GM13976 (cell line): Measurements from ENCODE around the gene FAXDC2.

Source experiments
- DNase-seq: peaks from one replicate; pipeline ENCODE4 v3.0.0; 2012; ENCODE audit warnings: low spot score
- CTCF ChIP-seq: IDR thresholded peaks from 2 replicates; pipeline ENCODE4 v1.5.1; 2012; ENCODE audit warnings: borderline replicate concordance, mild to moderate bottlenecking; ENCODE audit not compliant: insufficient read depth; ENCODE audit errors: extremely low read depth, missing control alignments, control extremely low read depth
- in situ Hi-C: fragments of 300-500 bp; cut with MboI; formaldehyde crosslinking; loops from one replicate; pipeline ENCODE4 v1.12.0; 2022; ENCODE audit warnings: low sequenced_read_pairs, mixed read lengths, inconsistent platforms; ENCODE audit not compliant: unreplicated experiment

FAXDC2 gene

GRCh38 chr5:154858972-154859871, 8.8 kb upstream of the FAXDC2 start:
- in situ Hi-C loops = no loop called here
- TF ChIP-seq CTCF = no peak
- DNase-seq = no peak

- TF ChIP-seq CTCF = no peak
- DNase-seq = peak; percentile 92
- in situ Hi-C loops = no loop called here
Measured at GRCh38 chr5:154858297-154858971, 8.0 kb upstream of the FAXDC2 start, which contains the start of gene CNOT8. Gene CNOT8 (plus strand): TSS chr5:154858627. CDS start chr5:154863279, 4,652 bp downstream.

GRCh38 chr5:154857530-154858296, 7.3 kb upstream of the FAXDC2 start:
- in situ Hi-C loops = no loop called here
- DNase-seq = peak; percentile 90
- no peak for TF ChIP-seq CTCF

GRCh38 chr5:154851351-154851750, 948 bp upstream of the FAXDC2 start:
- in situ Hi-C loops = no loop called here

GRCh38 chr5:154849791-154850201, 607 bp downstream of the FAXDC2 start:
- DNase-seq = no peak
- TF ChIP-seq CTCF = no peak
- in situ Hi-C loops = no loop called here

More at GRCh38 chr5:154851351-154851750, 948 bp upstream of the FAXDC2 start:
- TF ChIP-seq CTCF = no peak
- no peak for DNase-seq

- DNase-seq = no peak
- TF ChIP-seq CTCF = no peak
- in situ Hi-C loops = no loop called here
Measured at GRCh38 chr5:154849264-154849785, 1.1 kb downstream of the FAXDC2 start.
